ENCODE measurements around the gene ABHD12B. TPM values are rescaled to one million over a fixed set of nuclear protein-coding genes. Genes with fewer than 3 reads are reported as not detected.

Gene ABHD12B
- polyA plus RNA-seq, 1 experiment: not detected

DNA sequence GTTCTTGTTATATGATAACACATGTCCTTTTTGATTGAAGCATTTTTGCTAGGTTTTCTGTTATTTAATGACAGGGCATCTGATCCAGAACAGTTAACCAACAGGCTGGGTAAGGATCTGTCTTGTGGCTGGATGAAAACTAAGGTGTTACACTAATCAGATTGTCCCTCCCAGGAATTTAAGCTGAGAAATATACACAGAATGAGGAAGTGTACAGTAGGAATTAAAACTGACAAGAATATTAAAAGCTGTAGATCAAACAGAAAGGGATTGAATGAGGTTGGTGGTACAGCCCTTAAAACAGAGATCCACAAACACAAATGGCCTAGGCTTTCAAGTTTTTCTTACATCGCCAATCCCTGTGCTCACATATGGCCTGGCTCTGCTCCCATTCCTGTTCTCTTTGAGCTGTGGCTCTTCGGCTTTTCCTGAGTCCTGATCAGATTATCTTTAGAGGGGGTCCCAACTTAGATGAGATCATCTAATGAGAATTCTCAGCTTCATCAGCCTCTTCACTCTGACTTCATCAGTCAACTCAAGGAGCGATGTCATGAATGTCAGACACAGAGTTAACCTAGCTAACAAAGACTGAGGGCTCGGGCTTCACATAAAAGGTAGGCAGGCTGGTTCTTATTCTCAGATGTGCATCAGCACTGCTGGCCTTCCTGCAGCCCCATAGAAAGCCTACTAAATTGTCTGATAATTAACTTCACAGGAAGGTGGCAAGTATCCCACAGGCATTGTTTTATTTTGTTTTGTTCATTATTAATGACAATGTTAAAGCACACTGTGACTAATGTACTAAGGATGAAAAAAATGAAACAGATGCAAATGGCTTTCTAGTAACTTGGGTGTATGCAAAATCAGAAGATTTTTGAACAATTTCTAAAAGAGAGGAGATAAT is 61.0 kb downstream of the ABHD12B start:
- DNase-seq (ENCODE audit: low read depth): no peak
- 0 out of 2 replicates have a peak, but pooled peaks cover 2% of the 10 kb centered on the region for H3K36me3 ChIP-seq (ENCODE audit: control insufficient read depth, insufficient read depth, low read length)
- CTCF ChIA-PET: no interaction called here

DNA sequence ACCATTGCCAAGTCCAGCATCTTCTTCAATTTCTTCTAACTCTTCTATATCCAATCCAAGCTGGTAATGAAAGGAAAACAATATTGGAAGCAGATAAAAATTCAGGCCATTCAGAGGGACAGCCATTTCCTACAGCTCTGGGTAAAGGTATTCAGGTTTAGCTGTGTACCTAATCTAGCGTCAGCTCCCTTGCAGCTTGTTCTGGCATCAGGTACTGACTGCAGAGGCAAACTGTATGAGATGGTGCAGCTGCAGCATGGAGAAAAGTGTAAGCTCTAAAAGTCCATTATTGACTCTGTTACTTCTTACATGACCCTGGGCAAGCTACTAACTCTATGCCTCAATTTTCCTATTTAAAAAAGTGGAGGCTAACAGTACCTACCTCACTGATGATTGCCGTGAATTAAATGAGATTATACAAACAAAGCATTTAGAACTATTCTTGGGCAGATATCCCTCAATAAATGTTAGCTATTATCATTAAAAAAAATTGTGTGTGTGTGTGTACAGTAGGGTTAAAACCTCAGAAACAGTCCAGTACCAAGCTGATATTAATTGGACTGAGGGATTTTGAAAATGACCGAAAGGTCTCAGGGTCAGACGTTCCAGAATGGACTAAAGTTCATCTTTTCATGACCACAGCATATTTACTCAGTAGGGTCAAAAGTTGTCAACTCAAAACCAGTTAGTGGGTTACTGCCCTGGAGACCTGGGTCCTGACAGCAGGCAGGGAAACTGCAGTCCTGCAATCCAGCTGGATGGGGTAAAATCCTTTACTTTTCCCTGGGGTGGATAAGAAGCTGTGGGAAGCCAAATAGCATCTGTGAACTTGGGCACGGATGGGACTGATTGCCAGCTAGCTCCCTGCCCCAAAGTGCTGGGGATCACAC is 63.5 kb downstream of the ABHD12B start:
- Histone ChIP-seq H3K36me3 (ENCODE audit: control insufficient read depth, insufficient read depth, low read length) (0 out of 2 replicates have a peak, but pooled peaks cover 2% of the 10 kb centered on the region), H3K27me3 (ENCODE audit: control insufficient read depth, insufficient read depth, low read length) (no peaks in the 10 kb centered on the region), H3K4me3 (ENCODE audit: low read depth, low read length) (no peak overlapping the region)
- CTCF ChIA-PET: no interaction called here
- POLR2A ChIA-PET: no interaction called here
- no peak for DNase-seq (ENCODE audit: low read depth)
- TF ChIP-seq, protein P1, sequence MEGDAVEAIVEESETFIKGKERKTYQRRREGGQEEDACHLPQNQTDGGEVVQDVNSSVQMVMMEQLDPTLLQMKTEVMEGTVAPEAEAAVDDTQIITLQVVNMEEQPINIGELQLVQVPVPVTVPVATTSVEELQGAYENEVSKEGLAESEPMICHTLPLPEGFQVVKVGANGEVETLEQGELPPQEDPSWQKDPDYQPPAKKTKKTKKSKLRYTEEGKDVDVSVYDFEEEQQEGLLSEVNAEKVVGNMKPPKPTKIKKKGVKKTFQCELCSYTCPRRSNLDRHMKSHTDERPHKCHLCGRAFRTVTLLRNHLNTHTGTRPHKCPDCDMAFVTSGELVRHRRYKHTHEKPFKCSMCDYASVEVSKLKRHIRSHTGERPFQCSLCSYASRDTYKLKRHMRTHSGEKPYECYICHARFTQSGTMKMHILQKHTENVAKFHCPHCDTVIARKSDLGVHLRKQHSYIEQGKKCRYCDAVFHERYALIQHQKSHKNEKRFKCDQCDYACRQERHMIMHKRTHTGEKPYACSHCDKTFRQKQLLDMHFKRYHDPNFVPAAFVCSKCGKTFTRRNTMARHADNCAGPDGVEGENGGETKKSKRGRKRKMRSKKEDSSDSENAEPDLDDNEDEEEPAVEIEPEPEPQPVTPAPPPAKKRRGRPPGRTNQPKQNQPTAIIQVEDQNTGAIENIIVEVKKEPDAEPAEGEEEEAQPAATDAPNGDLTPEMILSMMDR (IDR thresholded peaks at IDR 0.05; ENCODE audit: insufficient read depth, low read depth, low read length): no peak

More for the DNA sequence above, 61.0 kb downstream of the ABHD12B start:
- Histone ChIP-seq H3K27me3 (ENCODE audit: control insufficient read depth, insufficient read depth, low read length) (no peaks in the 10 kb centered on the region), H3K4me3 (ENCODE audit: low read depth, low read length) (no peak overlapping the region)
- TF ChIP-seq, protein P1 (IDR thresholded peaks at IDR 0.05; ENCODE audit: insufficient read depth, low read depth, low read length): no peak
- POLR2A ChIA-PET: interaction anchor here (0.7 kb wide), 1 partner anchor 10 kb away, joined by 3 read pairs; no protein-coding TSS in a partner anchor

DNA sequence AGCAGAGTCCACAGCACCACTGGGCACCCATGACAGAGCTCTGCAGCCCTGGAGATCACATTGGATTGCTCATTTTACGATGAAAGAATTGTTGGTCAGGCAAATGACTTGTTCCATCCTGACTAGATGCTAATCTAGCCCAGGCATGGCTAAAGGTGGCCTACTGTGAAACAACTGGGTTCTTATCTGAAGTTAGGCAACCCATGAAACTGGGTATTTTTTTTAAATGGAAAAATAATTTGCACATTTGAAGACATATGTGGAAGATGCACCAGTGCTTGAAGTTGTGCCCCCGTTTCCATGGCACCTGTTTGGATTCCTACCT is 64.1 kb downstream of the ABHD12B start:
- H3K36me3 ChIP-seq (ENCODE audit: control insufficient read depth, insufficient read depth, low read length): 0 out of 2 replicates have a peak, but pooled peaks cover 2% of the 10 kb centered on the region
- no peak overlapping the region for H3K4me3 ChIP-seq (ENCODE audit: low read depth, low read length)
- POLR2A ChIA-PET: no interaction called here
- CTCF ChIA-PET: interaction anchor here (0.9 kb wide), 1 partner anchor 11 kb away, joined by 3 read pairs; no protein-coding TSS in a partner anchor
- TF ChIP-seq, protein P1 (IDR thresholded peaks at IDR 0.05; ENCODE audit: insufficient read depth, low read depth, low read length): no peak
- no peak for DNase-seq (ENCODE audit: low read depth)
- no peaks in the 10 kb centered on the region for H3K27me3 ChIP-seq (ENCODE audit: control insufficient read depth, insufficient read depth, low read length)

DNA sequence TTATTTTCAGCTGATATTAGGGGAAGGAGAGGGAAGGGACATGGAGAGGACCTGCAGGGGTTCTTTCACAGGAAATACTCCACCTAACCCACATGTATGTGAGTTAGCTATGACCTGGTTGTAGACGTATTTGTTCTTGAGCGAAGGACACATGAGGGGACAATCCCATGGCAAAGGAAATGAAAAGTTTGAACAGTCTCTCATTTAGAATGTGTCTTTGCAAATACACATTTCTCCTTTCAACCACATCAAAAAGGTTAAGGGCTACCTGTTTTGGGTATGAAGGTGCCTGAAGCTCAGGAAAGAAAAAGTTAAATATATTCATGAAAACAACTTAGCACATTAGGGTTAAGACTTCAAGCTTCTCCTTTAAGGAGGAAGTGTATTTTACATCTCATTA is 65.0 kb downstream of the ABHD12B start:
- DNase-seq (ENCODE audit: low read depth): no peak
- Histone ChIP-seq H3K36me3 (ENCODE audit: control insufficient read depth, insufficient read depth, low read length) (no peaks in the 10 kb centered on the region), H3K4me3 (ENCODE audit: low read depth, low read length) (no peak overlapping the region), H3K27me3 (ENCODE audit: control insufficient read depth, insufficient read depth, low read length) (no peaks in the 10 kb centered on the region)
- TF ChIP-seq, protein P1 (IDR thresholded peaks at IDR 0.05; ENCODE audit: insufficient read depth, low read depth, low read length): no peak
- ChIA-PET POLR2A (interaction anchor here (0.5 to 0.7 kb wide), 2 partner anchors 16 to 1076 kb away, joined by 5 to 9 read pairs; no protein-coding TSS in a partner anchor), CTCF (interaction anchor here (0.5 to 0.9 kb wide), 2 partner anchors 10 to 1036 kb away, joined by 3 read pairs; no protein-coding TSS in a partner anchor)

DNA sequence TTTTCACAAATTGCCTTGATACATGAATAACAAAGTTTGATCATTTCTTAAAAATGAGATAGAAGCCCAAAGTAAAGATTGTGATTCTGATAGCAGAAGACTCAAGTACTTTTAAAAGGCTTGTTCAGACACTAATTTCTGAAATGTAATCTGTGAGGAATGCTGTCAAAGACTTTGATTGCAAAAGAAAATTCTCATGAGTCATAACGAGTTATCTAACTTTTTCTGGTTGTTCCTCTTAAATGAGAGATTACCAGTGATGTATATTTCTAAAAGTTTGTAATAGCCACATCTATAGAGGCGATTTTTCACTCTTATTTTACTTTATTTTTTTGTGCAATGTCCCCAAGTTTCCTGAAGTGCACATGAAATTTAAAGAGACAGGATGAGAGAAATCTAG is 65.5 kb downstream of the ABHD12B start:
- no peaks in the 10 kb centered on the region for H3K27me3 ChIP-seq (ENCODE audit: control insufficient read depth, insufficient read depth, low read length)
- DNase-seq (ENCODE audit: low read depth): peak; percentile 45
- no peak overlapping the region for H3K4me3 ChIP-seq (ENCODE audit: low read depth, low read length)
- ChIA-PET POLR2A (interaction anchor here (0.7 kb wide), 1 partner anchor 16 kb away, joined by 9 read pairs; no protein-coding TSS in a partner anchor), CTCF (no interaction called here)
- TF ChIP-seq, protein P1 (IDR thresholded peaks at IDR 0.05; ENCODE audit: insufficient read depth, low read depth, low read length): no peak
- no peaks in the 10 kb centered on the region for H3K36me3 ChIP-seq (ENCODE audit: control insufficient read depth, insufficient read depth, low read length)

Data from BJ (cell line).